NCI-H2171 treated with DMSO at 0.1 percent for 48 hours (cell line): Measurements from ENCODE around the gene MACROD1.
"Not testable (repeated sequence)": the region's sequence is repeated elsewhere in the genome, so short reads cannot be mapped to it uniquely, and the experiment has no call there.

ENCODE experiments used
- DNase-seq: peaks from one replicate; lab custom pipeline; 2025; lab: John Stamatoyannopoulos, UW

The MACROD1 gene

DNA sequence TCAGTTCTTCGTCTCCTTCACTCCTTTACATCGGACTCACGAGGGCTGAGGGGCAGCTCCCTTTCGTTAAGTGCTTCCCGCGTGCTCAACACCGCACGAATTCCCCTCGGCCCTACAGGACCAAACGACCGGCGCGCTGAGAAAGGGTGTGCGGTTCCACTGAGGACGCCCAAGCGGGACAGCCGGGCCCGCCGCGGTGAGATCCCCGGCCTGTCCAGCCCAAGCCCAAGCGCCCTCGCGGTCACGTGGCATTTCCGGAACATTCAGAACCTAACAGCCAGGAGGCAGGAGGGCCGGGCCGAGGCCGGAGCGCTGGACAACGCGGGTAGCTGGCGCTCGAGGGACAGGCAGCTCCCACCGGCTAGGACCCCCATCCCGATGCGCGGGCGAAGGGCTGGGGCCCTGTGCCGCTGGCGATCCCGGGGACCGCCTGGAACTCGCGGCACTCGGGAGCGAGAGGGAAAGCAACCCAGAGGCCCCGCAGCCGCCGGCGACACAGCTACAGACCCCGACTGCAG is 19.3 kb upstream of the MACROD1 start:
- DNase-seq = peak; percentile 56

DNA sequence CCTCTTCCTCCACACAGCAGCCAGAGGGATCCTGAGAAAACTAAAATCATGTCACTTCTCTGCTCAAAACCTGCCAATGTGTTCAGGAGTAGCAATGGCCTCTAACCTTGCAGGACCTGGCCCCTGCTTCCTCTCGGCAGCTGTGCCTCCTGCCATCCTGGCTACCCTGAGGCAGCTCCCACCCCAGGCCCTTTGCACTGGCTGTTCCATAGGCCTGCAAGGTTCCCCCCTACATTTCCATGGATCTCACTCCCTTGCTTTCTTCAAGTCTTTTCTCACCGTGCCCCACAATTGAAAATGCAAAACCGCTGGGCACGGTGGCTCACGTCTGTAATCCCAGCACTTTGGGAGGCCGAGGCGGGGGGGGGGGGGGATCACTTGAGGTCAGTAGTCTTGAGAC is 18.0 kb upstream of the MACROD1 start:
- DNase-seq = no peak

DNA sequence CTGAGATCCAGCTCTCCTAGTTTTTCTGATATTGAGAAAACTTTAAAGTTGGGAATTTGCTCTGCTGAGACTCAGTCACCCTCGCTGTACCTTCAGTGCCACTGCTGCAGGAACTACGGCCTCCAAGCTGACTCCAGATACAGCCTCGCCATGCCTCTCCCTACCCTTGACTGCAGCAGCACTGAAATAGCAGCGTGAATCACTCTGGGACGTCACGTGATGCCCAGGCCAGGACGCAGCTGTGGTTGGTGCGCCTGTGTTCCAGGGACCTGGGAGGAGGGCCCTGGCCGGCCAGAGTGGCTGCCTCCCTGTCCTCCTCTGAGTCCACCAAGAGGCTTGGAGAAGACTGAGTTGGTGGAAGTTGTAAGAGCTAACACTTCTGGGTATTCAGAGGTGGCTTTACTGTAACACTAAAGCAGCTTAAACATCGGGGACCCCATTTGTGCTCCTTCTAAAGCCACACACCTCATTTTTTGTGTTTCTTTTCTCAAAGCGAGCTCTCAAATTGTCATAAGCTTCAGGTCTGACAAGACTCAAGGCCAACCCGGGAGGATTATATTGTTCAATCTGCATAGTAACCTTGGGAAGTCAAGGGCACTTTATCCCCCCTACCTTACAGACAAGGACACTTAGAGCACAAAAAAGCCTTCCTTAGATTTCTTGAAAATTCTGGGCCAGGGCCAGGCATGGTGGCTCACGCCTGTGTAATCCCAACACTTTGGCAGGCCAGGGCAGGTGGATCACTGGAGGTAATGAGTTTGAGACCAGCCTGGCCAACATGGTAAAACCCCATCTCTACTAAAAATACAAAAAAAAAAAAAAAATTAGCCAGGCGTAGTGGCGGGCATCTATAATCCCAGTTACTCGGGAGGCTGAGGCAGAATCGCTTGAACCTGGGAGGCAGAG is 15.8 kb upstream of the MACROD1 start:
- DNase-seq = peak; percentile 72

DNA sequence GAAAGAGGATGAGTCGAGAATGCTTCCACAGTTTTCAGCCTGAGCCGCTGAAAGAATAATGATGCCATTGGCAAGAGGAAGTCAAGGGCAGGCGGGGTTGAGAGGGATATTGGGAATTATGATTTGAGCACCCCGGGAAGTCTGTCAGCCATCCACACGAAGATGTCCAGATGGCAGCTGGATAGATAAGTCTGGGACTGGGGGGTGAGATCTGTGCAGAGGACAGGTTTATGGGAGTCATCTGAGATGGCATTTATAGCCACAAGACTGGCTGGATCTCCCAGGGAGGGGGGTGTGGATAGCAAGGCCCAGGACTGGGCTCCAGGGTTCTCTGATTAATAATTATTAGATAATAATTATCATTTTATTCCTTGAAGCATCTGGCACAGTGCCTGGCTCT is 15.0 kb upstream of the MACROD1 start:
- peak; percentile 48 for DNase-seq

- no peak for DNase-seq
Observed at GRCh38 chr11:64178951-64179639, 13.2 kb upstream of the MACROD1 start.

DNA sequence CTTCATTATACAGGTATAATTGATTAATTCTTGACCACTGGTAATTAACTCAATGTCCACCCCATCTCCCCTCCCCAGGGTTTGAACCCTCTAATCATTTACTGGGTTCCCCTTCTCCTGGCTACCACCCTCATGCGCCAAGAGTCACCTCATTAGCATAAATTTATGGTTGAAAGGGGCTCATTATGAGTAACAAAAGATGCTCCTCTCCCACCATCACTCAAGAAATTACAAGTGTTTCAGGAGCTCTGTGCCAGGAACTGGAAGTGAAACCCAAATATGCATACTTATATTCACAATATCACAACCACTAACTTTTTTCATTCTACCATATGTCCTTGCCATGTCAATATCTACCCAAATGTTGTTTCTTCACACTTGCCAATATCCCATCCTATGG is 12.3 kb upstream of the MACROD1 start:
- DNase-seq = no peak

GRCh38 chr11:64176751-64177150 is 10.8 kb upstream of the MACROD1 start:
- peak; percentile 55 for DNase-seq

GRCh38 chr11:64173616-64174355 is 7.9 kb upstream of the MACROD1 start:
- no peak for DNase-seq

- no peak for DNase-seq
Observed at GRCh38 chr11:64170419-64170818, 4.5 kb upstream of the MACROD1 start.

DNA sequence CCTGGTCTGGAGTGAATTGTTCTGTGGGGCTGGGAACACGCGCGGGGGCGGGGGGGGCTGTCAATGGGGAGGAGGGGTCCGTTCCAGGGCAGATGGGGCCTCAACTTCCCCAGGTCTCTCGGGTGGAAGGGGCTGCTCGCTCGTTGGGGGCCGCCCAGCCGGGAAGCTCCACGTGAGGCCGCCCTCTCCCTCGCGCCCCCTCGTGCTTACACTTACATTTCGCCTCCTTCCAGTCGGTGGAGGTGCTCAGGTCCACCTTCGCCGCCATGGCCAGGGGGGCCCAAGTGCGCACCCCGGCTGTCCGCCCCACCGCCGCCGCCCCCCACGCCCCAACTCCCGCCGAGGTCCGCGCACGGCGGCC is 452 bp downstream of the MACROD1 start:
- no peak for DNase-seq

DNA sequence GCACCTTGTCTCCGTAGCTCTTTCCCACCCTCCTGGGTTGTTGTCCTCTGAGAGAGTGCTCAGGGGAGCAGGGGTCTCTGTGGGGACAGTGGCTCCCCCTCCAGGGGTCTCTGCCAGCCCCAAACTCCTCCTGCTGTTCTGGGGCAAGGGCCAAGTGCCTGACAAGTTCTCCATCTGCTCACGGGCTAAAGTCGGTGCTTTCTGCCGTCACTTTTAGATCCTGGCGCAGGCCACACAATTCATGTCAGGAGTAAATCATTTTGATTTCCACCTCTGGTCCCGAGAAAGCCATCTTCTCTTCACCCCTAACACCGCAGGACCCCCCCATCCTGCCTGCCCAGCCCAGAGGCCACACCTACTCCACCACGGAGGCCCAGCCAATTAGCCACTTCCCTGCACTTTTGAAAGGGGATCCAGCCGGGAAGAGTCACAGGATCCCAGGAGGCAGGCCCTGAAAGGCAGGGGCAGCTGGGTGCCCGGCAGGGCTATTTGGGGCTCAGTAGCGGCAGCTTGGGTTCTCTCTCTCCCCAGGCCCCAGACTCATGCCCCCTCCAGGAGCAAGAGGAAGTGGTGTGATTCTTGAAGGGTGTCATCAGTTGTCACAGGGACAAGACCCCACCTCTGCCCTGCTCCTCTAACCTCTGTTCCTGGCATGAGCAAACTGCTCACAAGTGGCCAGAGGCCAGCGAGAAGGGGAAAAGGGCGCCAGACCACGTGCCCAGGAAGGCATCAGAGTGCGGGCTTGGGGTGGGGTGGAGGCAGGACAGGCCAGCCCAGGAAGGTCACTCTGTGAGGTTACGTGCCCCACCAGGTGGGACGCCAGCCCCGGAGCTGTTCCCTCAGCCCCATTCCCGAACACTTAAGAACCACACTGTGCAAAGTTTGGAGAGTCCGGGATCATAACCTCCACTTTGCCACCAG is 1.3 kb downstream of the MACROD1 start:
- peak; percentile 46 for DNase-seq

DNA sequence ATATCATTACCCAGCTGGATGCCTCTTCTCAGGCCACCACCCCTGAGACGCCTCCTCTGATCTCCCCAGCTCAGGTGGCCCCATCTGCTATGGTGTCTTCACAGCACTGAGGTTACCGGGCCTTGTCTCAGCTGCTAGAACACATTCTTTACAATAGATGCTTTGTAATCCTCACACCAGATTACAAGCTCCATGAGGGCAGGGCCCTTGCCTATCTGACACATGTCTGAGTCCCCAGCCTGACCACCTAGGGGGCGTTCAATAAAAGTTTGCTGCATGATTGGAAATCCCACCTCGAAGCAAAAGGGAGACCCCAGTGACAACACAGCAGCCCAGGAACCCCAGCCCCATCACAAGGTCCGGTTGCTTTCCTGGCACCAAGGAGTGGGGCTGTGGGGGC is 2.0 kb downstream of the MACROD1 start:
- no peak for DNase-seq

DNA sequence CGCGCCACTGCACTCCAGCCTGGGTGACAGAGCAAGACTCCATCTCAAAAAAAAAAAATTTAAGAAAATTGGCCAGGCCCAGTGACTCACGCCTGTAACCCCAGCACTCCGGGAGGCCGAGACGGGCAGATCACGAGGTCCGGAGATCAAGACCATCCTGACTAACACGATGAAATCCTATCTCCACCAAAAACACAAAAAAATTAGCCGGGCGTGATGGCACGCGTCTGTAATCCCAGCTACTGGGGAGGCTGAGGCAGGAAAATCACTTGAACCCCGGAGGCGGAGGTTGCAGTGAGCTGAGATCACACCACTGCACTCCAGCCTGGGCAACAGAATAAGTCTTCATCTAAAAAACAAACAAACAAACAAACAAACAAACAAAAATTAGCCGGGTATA is 3.1 kb downstream of the MACROD1 start:
- not testable (repeated sequence) for DNase-seq

DNA sequence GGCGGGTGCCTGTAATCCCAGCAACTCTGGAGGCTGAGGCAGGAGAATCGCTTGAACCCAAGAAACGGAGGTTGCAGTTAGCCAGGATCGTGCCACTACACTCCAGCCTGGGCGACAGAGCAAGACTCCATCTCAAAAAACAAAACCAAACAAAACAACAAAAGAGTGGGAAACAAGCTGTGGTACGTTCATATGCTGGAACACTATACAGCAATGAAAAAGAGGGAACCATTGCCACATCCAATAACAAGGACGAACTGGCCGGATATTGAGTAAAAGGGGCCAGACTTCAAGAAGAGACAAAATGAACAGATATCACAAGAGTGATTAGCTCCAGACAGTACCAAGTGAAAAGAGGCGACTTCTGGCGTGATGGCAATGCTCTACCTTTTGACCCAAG is 4.9 kb downstream of the MACROD1 start:
- no peak for DNase-seq

DNA sequence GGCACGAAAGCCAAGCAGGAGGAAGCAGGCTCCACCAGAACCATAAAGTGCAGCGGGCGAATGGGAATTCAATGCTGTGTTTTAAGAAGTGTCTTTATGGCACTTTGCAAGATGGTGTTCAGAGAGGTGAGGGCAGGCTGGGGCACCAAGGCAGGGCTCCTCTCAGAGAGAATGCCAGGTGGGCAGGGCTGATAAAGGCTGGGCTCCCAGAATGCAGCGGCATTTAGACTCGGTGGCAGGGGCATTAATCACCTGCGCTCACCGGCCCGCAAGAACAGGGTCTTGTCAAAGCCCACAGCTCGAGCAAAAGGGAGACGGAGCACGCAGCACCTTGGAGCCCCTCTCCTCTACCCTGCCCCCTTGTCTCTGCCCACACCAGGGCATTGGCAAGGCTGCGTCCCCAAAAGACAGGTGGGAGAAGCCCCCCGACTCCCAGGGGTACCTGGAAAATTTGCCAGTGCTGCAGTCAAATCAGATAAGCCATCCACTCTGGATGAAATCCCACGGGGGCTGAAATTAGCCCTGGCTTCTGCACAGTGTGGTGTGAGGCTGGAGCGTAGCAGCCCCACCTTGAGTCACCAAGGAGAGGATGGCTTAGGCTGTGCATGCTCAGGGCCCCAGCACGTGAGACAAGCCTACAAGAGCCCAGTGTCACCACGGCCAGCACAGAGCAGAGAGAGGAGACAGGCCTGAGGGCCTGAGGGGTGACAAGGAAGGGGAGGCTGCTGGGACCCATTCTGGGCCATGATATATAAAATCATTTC is 8.1 kb downstream of the MACROD1 start:
- DNase-seq = peak; percentile 48

DNA sequence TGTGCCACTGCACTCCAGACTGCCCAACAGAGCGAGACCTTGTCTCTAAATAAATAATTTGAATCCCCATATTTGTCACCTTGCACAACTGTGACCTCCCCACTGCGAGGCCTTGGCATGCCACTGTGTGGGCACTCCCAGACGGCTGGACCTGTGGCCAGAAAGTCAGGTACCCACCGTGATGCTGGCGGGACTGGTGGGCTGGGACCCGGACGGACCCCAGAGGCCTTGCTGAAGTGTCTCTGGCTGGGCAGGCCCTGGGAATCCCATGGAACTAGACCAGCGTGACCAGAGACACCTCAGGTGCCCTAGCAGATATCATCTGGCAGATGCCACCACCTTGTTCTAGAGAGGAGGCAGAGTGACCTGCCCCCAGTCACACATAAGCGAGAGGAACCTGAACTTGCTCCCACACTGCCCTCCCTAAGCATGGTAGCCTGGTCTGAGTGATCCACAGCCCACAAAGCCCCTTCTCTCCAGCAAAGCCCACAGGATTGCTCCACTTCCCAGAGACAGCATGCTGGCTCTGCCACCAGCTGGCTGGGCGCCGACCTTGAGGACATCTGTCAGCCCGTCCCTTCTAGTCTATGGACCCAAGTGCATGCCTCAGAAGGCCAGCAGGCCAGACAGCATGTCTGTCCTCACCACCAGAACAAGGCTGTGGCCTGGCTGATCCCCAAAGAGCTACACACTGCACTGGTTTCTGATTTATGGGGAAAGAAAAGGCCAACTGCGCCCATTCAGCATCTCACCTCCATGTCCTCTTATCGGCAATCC is 9.5 kb downstream of the MACROD1 start:
- no peak for DNase-seq

DNA sequence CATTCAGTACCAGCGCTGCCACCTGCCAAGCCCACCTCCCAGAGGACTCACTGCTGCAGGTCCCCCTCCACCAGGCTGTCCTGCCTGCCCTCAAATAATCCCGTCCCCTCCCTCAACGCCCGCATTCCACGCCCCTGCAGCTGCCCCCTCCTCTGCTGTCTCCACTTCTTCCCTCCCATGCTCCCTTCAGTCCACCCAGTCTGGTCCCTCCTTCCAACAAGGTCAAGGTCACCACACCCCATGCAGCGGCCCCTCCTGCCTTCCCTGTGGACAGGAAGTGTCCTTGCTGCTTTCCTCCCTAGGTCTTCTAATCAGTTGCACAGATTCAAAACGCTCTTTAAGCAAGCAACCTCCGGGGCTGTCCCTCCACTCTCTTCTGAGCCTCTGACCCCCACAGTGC is 12.1 kb downstream of the MACROD1 start:
- DNase-seq = no peak

DNA sequence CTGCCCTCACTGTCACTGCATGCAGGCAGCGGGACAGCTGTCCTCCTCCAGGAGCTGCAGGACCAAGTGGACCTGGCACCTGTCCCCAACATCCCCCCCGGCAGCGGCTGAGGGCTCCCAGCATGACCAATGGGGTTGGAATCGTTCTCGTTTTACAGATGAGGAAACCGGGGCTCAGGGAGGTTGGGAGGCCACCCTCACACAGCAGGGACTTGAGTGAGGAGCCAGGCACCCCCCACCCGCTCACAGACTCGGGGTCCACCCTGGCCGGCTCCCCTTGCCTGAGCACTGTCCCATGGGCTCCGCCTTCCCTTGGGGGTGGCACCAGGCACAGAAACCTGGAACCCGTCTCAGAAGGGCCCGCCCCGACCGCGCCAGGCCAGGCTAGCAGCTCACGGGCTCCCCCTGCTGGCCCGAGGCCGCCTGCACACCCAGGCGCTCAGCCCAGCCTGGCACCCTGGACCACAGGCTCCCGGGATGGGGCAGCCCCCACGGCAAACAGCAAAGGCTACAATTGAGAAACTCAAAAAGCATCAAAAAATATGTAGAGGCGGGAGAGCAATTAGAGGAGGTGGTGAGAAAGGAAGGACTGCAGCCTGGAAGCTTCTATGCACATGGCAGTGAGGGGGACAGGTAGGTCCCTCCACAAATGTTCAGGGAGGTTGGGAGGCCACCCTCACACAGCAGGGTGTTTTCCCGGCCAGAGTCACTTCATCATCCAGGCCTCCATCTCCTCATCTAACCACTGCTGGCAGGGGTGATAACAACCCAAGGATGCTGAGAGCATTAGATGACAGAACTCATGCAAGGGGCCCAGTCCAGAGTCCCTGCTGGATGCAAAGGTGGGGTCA is 12.8 kb downstream of the MACROD1 start:
- DNase-seq = peak; percentile 39

GRCh38 chr11:64151337-64151736 is 14.6 kb downstream of the MACROD1 start:
- DNase-seq = no peak
